Left lung (tissue), 10 donors: ENCODE data around the gene RGL3. TPM values are rescaled to one million over a fixed set of nuclear protein-coding genes. Genes with fewer than 3 reads are reported as not detected.

Experiments
- ATAC-seq: fragments of 200-7000 bp; cut with Tn5 transposase; one replicate; pipeline ENCODE4 v1.9.1; 2020; ENCODE audit warnings: moderate library complexity
- DNase-seq, 4 donors: peaks; one replicate each; pipeline ENCODE4 v3.0.0-alpha.2; 2013 to 2020
- H3K27ac ChIP-seq, 2 donors: fragments of 200-600 bp; sonication (generic) in 1 of 2; one replicate each; pipeline versions ENCODE4 v1.5.0 to v1.8.0; 2020 to 2021
- H3K27me3 ChIP-seq, 2 donors: fragments of 200-600 bp; sonication (generic) in 1 of 2; one replicate each; pipeline versions ENCODE4 v1.5.0 to v1.8.0; 2020 to 2021
- H3K36me3 ChIP-seq, 2 donors: fragments of 200-600 bp; sonication (generic) in 1 of 2; one replicate each; pipeline versions ENCODE4 v1.5.0 to v1.8.0; 2020 to 2021
- H3K4me1 ChIP-seq, 2 donors: fragments of 200-600 bp; one replicate each; pipeline ENCODE4 v1.8.0; 2021
- H3K4me3 ChIP-seq, 2 donors: fragments of 200-600 bp; sonication (generic) in 1 of 2; one replicate each; pipeline versions ENCODE4 v1.5.0 to v1.8.0; 2020 to 2021; ENCODE audit warnings: mild to moderate bottlenecking in 1 of 2
- H3K9me3 ChIP-seq, 2 donors: fragments of 200-600 bp; sonication (generic) in 1 of 2; one replicate each; pipeline versions ENCODE4 v1.5.0 to v1.8.0; 2020 to 2021
- CTCF ChIP-seq, 2 donors: fragments of 200-600 bp; sonication (generic) in 1 of 2; IDR thresholded peaks; one replicate each; pipeline versions ENCODE4 v1.5.0 to v1.8.0; 2021; ENCODE audit warnings: antibody characterized with exemption in 2 of 2
- intact Hi-C, 2 donors: fragments of 100-400 bp; cut with DNase I; formaldehyde crosslinking; loops; one replicate each; pipeline versions ENCODE4 v1.11.2 to v1.14.2; 2022
- polyA plus RNA-seq, 6 donors: library from polyadenylated mRNA; unstranded; fragments of 120-200 nt; gene quantifications; one replicate each; pipeline ENCODE4 v1.2.1, GENCODE V29; 2013; ENCODE audit not compliant: insufficient read length in 6 of 6
- total RNA-seq, 2 donors: library from RNA; stranded (reverse); fragmentation: NEBNext Ultra II Directional; extraction: Animal tissue kit (Norgen Biotek cat#: 25700); gene quantifications; one replicate each; pipeline ENCODE4 v1.2.1, GENCODE V29; 2021
- donor health status: DM: no; HTN: yes; CAD: no.
- donor health status: DM: no; HTN: no; CAD: no.

The RGL3 gene
- total and polyA plus RNA-seq, 8 donors = 32.9 to 68.2 (median 56.6) TPM

- H3K27me3 ChIP-seq = peaks cover 0 to 19% of the 10 kb centered on the region in 2 donors
- peak overlapping the region; percentile 13 to 95 for H3K27ac ChIP-seq
- H3K9me3 ChIP-seq = no peaks in the 10 kb centered on the region
- DNase-seq (peak in 2 of 4 donors; percentile 46 to 83), ATAC-seq (no peak)
- TF ChIP-seq CTCF (IDR thresholded peaks at IDR 0.05) = peak; percentile 44 to 64
- no peak overlapping the region for H3K4me3 ChIP-seq
- H3K4me1 ChIP-seq = peaks cover 11 to 87% of the 10 kb centered on the region in 2 donors
- no peaks in the 10 kb centered on the region for H3K36me3 ChIP-seq
- intact Hi-C loops = no loop called here
Measured at GRCh38 chr19:11378319-11379189, 40.6 kb downstream of the RGL3 start.

- ATAC-seq (no peak), DNase-seq (no peak)
- TF ChIP-seq CTCF (IDR thresholded peaks at IDR 0.05) = no peak
- Histone ChIP-seq H3K27ac (peak overlapping the region; percentile 95 to 96), H3K27me3 (peaks cover 0 to 11% of the 10 kb centered on the region in 2 donors), H3K4me1 (peaks cover 6 to 81% of the 10 kb centered on the region in 2 donors), H3K9me3 (no peaks in the 10 kb centered on the region), H3K36me3 (no peaks in the 10 kb centered on the region), H3K4me3 (no peak overlapping the region)
- intact Hi-C loops = no loop called here
Measured at GRCh38 chr19:11377756-11378155, 41.4 kb downstream of the RGL3 start.

- no peaks in the 10 kb centered on the region for H3K9me3 ChIP-seq
- ATAC-seq = no peak
- intact Hi-C loops = no loop called here
- H3K36me3 ChIP-seq = no peaks in the 10 kb centered on the region
- peaks cover 0 to 6% of the 10 kb centered on the region in 2 donors for H3K27me3 ChIP-seq
- H3K4me3 ChIP-seq = no peak overlapping the region
- peak in 1 of 4 donors; percentile 66 for DNase-seq
- H3K27ac ChIP-seq = peak overlapping the region; percentile 95 to 96
- no peak for TF ChIP-seq CTCF (IDR thresholded peaks at IDR 0.05)
- H3K4me1 ChIP-seq = peaks cover 6 to 75% of the 10 kb centered on the region in 2 donors
Measured at GRCh38 chr19:11377237-11377636, 41.9 kb downstream of the RGL3 start.

- peak; percentile 37 for ATAC-seq
- DNase-seq = peak in 3 of 4 donors; percentile 64 to 85 (median 77)
- intact Hi-C loops = no loop called here
Measured at GRCh38 chr19:11375143-11375948, 43.8 kb downstream of the RGL3 start.

More at GRCh38 chr19:11375143-11375948, 43.8 kb downstream of the RGL3 start:
- TF ChIP-seq CTCF (IDR thresholded peaks at IDR 0.05) = no peak
- Histone ChIP-seq H3K4me1 (peaks cover 0 to 61% of the 10 kb centered on the region in 2 donors), H3K4me3 (peak overlapping the region; percentile 38 to 66), H3K27me3 (no peaks in the 10 kb centered on the region), H3K36me3 (no peaks in the 10 kb centered on the region), H3K9me3 (no peaks in the 10 kb centered on the region), H3K27ac (peak overlapping the region; percentile 95 to 96)
